Epithelial cell of prostate (primary cell): ENCODE data around the gene PKMYT1.

Source experiments
- DNase-seq: peaks from one replicate; pipeline ENCODE4 v3.0.0-alpha.2; 2011; ENCODE audit warnings: low read depth, low spot score
- H3K27ac ChIP-seq: fragments of 450-650 bp; 2 replicates; pipeline ENCODE4 v1.5.1; 2017; ENCODE audit warnings: mild to moderate bottlenecking

The PKMYT1 gene

DNA sequence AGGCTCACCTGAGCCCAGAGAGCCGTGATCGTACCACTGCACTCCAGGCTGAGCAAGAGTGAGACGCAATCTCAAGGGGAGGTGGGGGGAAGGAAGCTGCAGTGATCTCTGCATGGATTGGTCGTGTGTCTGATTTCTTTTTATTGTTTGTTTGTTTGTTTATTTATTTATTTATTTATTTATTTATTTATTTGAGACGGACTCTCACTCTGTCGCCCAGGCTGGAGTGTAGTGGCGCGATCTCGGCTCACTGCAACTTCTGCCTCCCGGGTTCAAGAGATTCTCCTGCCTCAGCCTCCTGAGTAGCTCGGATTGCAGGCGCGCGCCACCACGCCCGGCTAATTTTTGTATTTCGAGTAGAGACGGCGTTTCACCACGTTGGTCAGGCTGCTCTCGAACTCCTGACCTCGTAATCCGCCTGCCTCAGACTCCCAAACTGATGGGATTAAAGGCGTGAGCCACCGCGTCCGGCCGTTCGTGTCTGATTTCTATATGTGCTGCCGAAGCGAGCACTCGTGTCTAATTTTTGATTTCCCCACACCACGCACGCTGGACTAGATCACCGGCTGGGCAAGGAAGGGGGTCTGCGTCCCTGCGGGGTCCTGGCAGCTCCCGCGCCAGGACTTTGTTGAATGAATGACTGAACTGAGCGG lies 39.5 kb upstream of the PKMYT1 start:
- peak overlapping the region; percentile 99 for H3K27ac ChIP-seq
- DNase-seq = no peak

DNA sequence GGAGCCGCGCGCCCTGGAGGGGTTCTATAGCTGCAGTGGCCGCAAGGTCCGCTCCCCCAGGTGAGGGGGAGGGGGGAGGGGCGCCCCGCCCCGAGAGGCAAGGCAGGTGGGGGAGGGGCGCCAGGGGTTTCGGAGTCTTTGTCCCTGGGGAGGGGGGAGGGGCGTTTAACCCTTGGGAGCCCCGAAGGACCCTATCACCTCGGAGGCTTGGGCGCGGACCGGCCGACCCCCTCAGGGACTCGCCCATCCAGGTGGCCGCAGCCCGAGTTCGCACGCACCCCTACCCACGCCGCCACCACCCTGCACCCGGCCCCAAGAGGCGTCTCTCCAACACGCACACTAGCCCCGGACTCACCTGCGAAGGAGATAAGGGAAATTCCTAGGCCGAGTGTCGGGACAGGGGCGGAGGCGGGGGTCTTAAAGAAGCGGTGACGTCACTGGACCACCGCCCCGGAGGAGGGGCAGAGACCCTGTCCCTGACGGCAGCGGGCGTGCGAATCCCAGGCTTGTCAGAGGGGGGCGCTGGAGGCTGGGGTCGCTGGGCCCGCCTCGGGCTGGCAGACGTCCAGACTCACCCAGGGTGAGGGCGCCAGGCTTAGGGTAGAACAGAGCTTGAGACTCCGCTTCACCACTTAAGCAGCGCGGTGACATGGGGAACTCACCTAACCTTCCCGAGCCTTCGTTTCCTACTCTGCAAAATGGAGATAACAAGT lies 37.7 kb upstream of the PKMYT1 start, which contains the start of gene CLDN6:
CLDN6 (minus strand) TSS at position 390 of the 713 bp plus-strand sequence. CDS start 2,162 bp downstream, outside the sequence.
- DNase-seq = no peak
- no peak within 1 kb of the TSS for H3K27ac ChIP-seq

DNA sequence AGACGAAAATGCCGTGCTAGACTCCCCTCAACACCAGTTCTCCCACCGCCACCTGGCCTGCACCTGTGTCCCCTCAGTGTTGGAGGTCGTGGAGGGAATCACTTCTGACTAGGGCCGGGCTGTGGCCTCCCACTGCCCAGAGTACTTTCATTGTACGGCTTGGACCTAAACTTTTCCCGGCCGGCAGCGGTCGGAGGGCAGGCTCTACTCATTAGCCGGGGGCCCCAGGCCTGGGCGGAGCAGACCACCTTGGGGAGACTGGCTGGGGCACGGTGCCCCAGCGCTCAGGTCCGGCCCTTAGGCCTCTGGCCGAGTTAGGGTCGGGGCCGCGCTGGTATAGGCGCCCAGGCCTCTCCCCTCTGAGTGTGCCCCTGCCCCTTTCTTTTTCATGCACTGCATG lies 37.1 kb upstream of the PKMYT1 start:
- DNase-seq = no peak
- H3K27ac ChIP-seq = no peak overlapping the region

DNA sequence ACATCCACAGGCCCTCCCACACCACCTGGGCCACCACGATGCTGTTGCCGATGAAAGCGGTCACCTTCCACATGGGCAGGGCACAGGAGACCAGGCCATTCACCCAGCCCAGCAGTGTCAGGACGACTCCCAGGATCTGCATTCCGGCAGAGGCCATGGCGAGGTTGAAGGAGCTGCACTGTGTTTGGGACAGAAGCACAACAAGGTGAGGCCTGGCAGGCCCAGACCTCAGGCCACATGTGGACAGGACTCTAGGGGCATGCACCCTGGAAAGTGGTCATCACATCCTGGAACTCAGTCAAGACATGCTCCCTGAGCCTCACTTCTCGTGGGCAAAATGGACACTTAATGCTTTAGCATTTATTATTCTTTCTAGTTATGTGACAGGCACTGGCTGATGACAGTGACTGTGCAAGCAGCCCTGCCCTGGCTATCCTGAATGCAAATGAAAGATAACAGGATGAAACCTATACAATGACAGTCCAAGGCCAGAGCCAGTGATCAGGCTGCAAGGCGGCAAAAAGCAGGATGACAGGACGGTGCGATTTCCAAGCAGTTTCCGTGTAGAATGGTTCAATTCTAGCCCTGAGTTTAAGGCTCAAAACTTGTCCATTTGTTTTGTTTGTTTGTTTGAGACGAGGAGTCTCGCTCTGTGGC lies 35.7 kb upstream of the PKMYT1 start:
- DNase-seq = no peak
- no peak overlapping the region for H3K27ac ChIP-seq

DNA sequence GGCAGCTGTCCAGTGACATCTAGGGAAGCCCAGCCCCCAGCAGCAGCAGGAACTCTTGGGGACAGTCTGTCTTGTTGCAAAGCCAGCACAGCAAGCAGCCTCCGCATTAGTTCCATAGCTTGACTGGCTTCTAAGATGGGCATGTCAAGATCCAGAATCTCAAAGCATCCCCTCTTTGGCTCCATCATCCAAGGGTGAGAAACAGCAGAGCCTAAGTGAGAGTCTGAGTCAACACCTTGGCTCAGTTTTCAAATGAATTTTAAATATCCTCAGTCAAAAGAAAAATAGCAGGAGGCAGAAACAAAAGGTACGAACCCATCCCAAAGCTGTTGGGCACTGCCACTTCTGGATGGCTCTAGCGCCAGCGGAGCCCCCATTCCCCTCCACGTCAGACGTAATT lies 34.7 kb upstream of the PKMYT1 start:
- no peak overlapping the region for H3K27ac ChIP-seq
- DNase-seq = no peak

DNA sequence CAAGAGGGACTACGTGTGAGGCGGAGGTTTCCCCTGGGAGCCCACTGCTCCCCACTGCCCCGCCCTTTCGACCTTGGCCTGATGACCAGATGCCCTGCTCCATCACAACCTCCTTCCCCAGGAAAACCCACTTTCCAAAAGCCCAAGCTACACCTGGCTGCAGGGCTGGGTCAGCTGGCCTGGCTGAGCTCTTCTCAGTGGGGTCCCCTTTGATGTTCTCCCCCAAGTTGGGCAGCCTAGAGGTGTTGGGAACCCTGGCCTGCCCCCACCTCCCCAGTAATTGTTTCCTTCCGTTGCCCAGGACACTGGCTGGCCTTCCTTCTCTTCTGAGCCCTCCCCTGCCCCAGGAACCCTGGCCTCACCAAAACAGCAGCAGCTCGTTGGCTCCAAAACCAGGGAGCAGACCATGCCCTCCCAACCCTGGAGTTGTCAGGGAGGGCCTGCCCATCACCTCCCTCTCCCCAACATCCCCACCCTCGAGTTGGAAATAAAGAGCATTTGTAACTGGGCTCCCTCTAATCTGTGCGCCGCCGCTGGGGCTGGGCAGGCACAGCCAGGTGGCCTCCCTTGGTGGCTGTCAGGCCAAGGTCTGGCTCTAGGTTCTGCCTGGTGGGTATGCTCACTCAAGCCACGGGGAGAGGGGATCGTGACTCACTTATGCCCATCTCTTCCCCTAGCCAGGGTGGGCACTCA lies 33.9 kb upstream of the PKMYT1 start:
- DNase-seq = no peak
- no peak overlapping the region for H3K27ac ChIP-seq

DNA sequence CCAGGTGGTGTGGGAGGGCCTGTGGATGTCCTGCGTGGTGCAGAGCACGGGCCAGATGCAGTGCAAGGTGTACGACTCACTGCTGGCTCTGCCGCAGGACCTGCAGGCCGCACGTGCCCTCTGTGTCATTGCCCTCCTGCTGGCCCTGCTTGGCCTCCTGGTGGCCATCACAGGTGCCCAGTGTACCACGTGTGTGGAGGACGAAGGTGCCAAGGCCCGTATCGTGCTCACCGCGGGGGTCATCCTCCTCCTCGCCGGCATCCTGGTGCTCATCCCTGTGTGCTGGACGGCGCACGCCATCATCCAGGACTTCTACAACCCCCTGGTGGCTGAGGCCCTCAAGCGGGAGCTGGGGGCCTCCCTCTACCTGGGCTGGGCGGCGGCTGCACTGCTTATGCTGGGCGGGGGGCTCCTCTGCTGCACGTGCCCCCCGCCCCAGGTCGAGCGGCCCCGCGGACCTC lies 33.3 kb upstream of the PKMYT1 start:
- DNase-seq = no peak
- no peak overlapping the region for H3K27ac ChIP-seq

DNA sequence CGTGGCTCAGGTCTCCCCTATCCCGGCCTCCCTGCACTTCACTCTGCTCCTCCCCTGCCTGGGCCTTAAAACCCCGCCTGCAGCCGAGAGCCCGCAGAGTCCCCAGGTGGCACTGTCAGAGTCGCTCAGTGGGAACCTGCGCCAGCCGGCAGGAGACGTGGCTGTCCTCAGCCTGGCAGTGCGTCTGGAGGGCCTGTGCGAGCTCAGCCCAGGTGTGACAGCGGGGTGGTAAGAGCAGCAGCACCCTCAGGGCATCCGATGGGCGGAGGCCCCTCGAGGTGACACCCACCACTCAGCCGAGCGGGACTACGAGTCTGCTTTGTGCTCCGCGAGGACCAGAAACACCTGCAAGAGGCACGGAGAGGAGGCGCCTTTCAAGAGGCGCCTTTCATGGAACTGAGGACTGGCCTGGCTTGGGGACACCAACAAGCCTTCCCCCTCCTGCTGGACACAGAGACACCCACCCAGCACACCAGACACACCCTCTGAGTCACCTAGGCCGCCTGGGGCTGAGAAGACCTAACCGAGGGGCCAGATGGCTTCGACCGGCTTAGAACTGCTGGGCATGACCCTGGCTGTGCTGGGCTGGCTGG lies 32.7 kb upstream of the PKMYT1 start, which contains the start of gene CLDN9:
CLDN9 (plus strand) TSS at position 96 of the 593 bp plus-strand sequence; CDS start at position 536, 440 bp downstream.
- H3K27ac ChIP-seq = no peak within 1 kb of the TSS
- DNase-seq = no peak

DNA sequence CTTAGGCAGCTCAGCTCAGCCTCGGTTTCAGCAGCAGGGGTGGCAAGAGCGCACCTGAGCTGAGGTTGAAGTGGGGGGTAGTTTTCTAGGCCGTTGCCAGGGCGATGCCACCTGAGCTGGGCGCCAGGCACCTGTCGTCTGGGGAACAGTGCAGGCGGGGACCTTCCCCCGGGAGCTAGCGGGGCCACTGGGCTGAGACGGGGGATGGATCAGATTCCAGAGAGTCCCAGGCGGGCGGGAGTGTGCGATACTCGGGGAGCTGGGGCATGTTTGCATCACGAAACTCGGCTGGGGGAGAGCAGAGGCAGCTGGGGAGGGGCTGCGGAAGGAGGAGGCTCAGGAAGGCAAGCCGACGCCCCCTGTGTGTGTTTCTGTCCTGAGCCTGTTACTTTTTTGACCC lies 32.0 kb upstream of the PKMYT1 start:
- H3K27ac ChIP-seq = no peak overlapping the region
- no peak for DNase-seq

DNA sequence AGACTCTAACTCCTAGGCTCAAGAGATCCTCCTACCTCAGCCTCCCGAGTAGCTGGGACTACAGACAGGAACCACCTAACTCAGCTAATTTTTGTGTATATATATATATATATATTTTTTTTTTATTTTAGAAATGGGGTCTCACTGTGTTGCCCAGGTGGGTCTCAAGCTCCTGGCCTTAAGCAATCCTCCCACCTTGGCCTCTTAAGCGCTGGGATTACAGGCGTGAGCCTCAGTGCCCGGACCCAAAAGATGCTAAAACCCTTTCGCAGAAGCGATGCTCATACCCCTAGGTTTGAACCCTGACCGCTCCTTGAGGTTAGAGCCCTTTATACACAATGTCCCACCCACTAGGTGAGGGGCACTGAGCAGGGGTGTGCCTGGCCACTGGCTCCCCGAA lies 30.3 kb upstream of the PKMYT1 start:
- no peak overlapping the region for H3K27ac ChIP-seq
- no peak for DNase-seq

DNA sequence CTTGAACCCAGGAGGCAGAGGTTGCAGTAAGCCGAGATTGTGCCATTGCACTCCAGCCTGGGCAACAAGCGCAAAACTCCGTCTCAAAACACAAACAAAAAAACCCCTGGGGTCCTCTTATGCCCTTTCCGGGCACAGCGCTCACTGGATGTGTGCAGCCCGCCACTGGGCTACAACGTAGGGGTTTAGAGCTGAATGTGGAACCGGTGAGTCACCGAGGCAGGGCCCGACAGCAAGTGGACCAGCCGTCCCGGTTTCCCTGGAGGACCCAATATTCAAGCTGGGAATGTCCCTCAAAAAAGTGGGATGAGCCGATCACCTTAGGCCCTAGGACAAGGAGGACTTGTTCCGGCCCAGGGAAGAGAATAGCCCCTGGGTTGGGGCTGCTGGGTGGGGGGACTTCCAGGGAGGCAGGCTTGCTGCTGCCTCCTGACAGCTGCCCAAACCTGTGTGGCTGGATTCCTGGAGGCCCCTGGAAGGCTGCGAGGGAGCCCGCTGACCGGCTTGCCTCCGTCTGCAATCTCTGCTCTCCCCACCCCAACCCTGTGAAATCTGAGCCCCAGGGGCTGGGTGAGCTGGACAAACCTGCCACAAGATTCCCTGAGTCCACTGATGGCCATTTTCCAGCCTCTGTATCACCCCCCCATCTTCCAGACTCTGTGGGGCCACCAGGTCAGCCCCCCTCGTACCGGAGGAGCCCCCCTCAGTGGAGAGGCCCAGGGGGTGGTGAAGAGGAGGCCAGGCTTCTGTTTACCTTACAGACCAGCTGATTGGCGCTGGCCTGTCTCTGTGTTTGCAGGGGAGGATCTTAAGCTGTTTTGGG lies 29.5 kb upstream of the PKMYT1 start:
- H3K27ac ChIP-seq = peak overlapping the region; percentile 11
- DNase-seq = no peak

DNA sequence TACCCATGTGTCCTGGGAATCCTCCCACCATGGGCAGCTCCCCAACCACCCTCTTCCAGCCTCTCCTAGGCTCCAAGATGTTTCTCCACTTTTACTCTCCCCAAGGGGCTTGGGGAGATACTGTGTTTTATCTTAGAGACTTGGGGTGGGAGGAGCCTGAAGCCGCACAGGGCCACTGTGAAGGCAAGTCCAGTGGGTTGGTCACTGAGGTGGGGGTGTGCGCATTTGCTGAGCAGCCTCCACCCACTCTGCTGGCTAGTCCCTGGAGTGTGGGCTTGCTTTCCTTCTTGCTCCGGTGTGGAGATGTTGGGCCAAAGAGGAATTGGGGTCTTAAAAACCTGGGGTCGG lies 28.4 kb upstream of the PKMYT1 start:
- no peak overlapping the region for H3K27ac ChIP-seq

DNA sequence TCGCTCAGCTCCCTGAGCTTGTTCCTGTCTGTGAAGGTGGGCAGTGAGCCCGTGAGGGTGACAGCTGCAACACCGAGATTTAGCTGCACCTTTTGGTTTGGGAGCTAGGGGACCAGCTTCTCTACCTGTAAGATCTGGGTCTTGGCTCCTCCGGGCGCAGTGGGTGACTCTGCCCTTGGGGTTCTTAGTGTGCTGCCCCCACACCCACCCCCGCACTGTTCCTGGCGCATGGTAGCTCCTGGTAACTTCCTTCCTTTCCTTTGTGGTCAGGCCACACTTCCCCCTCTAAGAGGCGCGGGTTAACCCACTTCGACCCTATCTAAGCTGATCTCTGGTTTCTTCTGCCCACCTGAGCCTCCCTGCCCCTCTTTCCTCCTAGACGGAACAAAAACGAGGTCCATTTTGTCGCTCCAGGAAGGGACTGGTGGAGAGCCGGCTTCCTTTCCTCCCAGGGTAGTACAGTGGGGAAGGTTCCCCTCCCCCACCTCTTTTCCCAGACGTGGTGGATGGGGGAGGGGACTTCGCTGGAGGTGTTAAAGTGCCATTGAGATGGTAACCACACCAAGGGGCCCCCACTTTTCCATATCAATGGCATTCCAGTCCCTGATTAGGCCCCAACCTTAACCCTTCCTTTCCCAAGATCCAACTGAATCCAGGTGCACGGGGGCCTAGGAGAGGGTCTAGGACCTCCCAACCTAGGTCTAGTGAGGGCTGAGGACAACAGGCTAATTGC lies 27.9 kb upstream of the PKMYT1 start:
- no peak overlapping the region for H3K27ac ChIP-seq
- no peak for DNase-seq

More for the DNA sequence above, 28.4 kb upstream of the PKMYT1 start:
- no peak for DNase-seq

DNA sequence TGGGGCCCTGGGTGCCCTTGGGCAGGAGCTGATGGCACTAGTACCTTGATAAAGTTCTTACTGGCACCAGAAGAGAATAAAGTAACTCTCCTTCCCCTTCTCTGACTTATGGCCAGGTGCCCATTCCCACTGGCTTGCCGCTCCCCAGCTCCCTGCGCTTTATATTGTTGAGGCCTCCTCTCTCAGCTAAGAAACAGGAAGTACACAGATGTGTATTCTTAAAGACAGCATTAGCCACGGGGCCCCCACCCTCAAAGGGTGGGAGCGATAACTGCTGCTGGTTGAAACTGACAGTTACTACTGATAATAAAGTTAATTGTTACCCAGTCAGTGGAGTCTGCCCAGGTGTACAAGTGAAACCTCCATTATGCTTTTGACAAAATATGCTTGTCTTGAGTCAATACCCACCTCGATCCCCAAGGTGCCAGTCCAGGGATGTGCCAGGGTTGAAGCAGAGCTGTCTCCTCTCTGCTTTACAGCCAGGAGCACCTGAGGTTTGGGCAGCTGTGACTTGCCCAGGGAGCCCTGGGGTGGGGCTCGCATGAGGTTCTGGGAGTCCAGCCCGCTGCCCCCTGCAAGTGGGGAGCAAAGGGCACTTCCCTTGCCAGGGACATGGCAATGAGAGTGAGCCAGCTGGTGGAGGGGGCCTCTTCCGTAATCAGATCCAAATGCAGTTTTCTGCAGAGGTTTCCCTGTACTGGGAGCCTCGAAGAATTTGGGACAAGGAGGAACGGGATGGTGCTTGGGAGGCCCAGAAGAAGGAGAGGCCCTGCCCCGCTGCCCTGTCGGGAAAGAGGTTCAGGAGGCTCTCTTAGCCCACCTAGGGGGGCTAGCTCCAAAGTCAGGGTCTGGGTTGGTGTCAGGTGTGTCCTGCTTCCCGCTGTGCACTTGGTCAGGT lies 27.1 kb upstream of the PKMYT1 start:
- H3K27ac ChIP-seq = no peak overlapping the region
- no peak for DNase-seq

DNA sequence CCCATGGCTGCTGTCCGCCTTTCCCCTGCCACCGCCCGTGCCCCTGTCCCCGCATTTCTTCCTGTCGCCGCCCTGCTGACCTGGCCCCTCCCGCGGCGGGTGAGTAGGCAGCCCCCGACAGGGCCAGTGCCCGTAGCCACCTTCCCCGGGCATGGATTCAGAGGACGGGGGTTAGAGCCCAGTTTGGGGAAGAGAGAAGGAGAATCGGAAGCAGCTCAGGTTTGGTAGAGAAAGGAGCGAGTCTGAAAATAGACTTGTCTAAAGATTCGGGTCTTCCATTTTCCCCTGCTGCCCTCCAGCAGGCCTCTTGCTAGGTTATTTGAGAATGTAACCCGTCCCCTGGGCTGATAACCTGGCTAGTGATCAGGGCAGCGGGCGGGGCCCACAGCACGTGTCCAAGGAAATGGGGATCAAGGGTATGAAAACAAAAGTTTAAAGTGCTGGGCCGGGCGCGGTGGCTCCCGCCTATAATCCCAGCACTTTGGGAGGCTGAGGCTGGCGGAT lies 24.6 kb upstream of the PKMYT1 start:
- DNase-seq = no peak
- no peak overlapping the region for H3K27ac ChIP-seq

DNA sequence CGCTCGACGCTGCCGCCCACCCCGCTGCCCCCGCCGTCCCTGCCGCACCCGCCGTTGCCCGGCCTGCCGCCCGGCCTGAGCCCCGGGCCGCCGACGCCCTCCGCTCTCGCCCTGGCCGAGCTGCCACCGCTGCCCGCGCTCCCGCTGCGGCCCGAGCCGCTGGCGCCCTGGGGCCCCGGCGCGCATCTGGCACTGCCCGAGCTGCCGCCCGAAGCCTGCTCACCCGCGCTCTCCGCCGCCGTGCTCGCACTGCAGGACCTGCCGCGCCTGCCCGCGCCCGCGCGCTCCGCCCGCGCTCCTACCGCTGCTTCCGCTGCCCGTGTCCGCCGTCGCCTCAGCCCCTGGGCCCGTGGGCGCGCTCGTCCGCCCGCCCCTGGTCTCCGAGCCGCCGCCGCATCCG lies 24.1 kb upstream of the PKMYT1 start:
- DNase-seq = no peak
- H3K27ac ChIP-seq = no peak overlapping the region

DNA sequence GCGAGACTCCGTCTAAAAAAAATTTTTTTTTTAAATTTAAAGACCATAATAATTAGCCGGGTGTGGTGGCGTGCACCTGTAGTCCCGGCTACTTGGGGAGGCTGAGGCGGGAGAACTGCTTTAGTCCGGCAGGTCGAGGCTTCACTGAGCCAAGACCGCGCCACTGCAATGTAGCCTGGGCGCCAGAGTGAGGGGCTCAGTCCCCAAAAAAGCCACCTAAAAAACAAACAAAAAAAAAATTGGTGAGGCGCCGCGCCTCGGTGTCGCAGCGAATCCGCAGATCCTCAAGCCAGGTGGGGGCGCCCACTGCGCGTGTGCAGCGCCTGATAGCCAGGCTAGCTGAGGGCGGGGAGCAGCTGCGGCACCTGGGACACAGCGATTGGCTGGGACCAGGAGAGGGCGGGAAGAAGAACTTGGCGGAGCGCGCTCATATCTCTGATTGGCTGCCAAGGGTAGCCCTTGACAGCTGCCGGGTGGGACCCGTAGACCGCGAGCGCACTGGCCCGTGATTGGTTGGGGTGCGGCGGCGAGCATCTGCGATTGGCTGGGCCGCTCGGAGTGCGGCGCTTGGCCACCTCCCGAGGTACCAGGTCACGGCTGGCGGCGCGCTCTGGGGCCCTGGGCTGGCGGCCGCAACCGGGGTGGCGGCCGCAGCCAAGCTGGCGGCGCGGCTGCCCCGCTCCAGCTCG lies 23.5 kb upstream of the PKMYT1 start:
- no peak overlapping the region for H3K27ac ChIP-seq
- DNase-seq = peak; percentile 97
